HG03060 (cell line): ENCODE results near the gene PLCXD1.
"Not testable (repeated sequence)": the region's sequence is repeated elsewhere in the genome, so short reads cannot be mapped to it uniquely, and the experiment has no call there.

Experiments
- ATAC-seq: cut with Tn5 transposase; IDR thresholded peaks from one replicate; pipeline ENCODE4 v1.9.1; 2021; ENCODE audit warnings: low read depth, moderate number of reproducible peaks; ENCODE audit not compliant: unreplicated experiment

Gene PLCXD1

GRCh38 chrX:314781-315595, 33.8 kb downstream of the PLCXD1 start:
- ATAC-seq = no peak

- no peak for ATAC-seq
These were observed 35.5 kb downstream of the PLCXD1 start for GRCh38 chrX:316351-317325.

- no peak for ATAC-seq
These were observed 36.4 kb downstream of the PLCXD1 start for GRCh38 chrX:317424-318067.

- peak; percentile 45 for ATAC-seq
These were observed 37.0 kb downstream of the PLCXD1 start for GRCh38 chrX:318068-318738.

GRCh38 chrX:318739-319578, 37.8 kb downstream of the PLCXD1 start, which contains the start of gene GTPBP6:
TSS of gene GTPBP6 (minus strand) at chrX:318796. CDS start at chrX:318787, 9 bp downstream.
- ATAC-seq = peak; percentile 82

GRCh38 chrX:319579-320125, 38.5 kb downstream of the PLCXD1 start:
- no peak for ATAC-seq

GRCh38 chrX:320126-320783, 39.1 kb downstream of the PLCXD1 start:
- ATAC-seq = no peak

- no peak for ATAC-seq
These were observed 42.8 kb downstream of the PLCXD1 start for GRCh38 chrX:323721-324628.

- ATAC-seq = not testable (repeated sequence)
These were observed 43.5 kb downstream of the PLCXD1 start for GRCh38 chrX:324664-325063.

- ATAC-seq = no peak
These were observed 46.5 kb downstream of the PLCXD1 start for GRCh38 chrX:327660-328126.

GRCh38 chrX:329291-329910, 48.2 kb downstream of the PLCXD1 start:
- ATAC-seq = no peak

- not testable (repeated sequence) for ATAC-seq
These were observed 49.1 kb downstream of the PLCXD1 start for GRCh38 chrX:330141-330725.

GRCh38 chrX:330726-331150, 49.6 kb downstream of the PLCXD1 start:
- no peak for ATAC-seq

- ATAC-seq = no peak
These were observed 50.1 kb downstream of the PLCXD1 start for GRCh38 chrX:331151-331824.

GRCh38 chrX:331825-332495, 50.8 kb downstream of the PLCXD1 start:
- no peak for ATAC-seq
